Activated CD4-positive, alpha-beta memory T cell treated with anti-CD3 and anti-CD28 coated beads, Interleukin-2, amount 10 ng/mL, durations not matched to agents 7 days and 5 days (primary cell): Measurements from ENCODE around the gene C1QTNF5. TPM values are rescaled to one million over a fixed set of nuclear protein-coding genes. Genes with fewer than 3 reads are reported as not detected.
A peak's percentile ranks its signal among the peaks of the same experiment; 100 is the strongest.

Experiments
- CTCF ChIA-PET: fragments of 350-600 bp; sonication (Branson Sonifier 250); formaldehyde crosslinking; loops from one replicate; lab custom pipeline; 2021; ENCODE audit warnings: antibody characterized with exemption, inconsistent platforms; lab: Charles Lee
- POLR2A ChIA-PET: fragments of 350-600 bp; sonication (Branson Sonifier 250); formaldehyde crosslinking; loops from one replicate; lab custom pipeline; 2021; ENCODE audit warnings: antibody characterized with exemption; lab: Charles Lee
- DNase-seq: peaks from one replicate; pipeline ENCODE4 v3.0.0-alpha.2; 2020
- H3K27ac Mint-ChIP-seq: one replicate; pipeline ENCODE4 v1.8.0; 2021; ENCODE audit warnings: mild to moderate bottlenecking, mixed read lengths
- H3K27me3 Mint-ChIP-seq: one replicate; pipeline ENCODE4 v1.8.0; 2021; ENCODE audit warnings: mixed read lengths
- H3K36me3 Mint-ChIP-seq: one replicate; pipeline ENCODE4 v1.8.0; 2021; ENCODE audit warnings: low read depth, mixed read lengths
- H3K4me1 Mint-ChIP-seq: one replicate; pipeline ENCODE4 v1.8.0; 2021; ENCODE audit warnings: mixed read lengths
- H3K4me3 Mint-ChIP-seq: one replicate; pipeline ENCODE4 v1.8.0; 2021; ENCODE audit warnings: mild to moderate bottlenecking, mixed read lengths
- H3K9me3 Mint-ChIP-seq: one replicate; pipeline ENCODE4 v1.8.0; 2021; ENCODE audit warnings: mixed read lengths
- total RNA-seq, 2 experiments: library from RNA; stranded (reverse); gene quantifications; one replicate each; pipeline ENCODE4 v1.2.3, GENCODE V29; 2021

Gene C1QTNF5
- total RNA-seq, 2 experiments from 2014 or later, result not detected

DNA sequence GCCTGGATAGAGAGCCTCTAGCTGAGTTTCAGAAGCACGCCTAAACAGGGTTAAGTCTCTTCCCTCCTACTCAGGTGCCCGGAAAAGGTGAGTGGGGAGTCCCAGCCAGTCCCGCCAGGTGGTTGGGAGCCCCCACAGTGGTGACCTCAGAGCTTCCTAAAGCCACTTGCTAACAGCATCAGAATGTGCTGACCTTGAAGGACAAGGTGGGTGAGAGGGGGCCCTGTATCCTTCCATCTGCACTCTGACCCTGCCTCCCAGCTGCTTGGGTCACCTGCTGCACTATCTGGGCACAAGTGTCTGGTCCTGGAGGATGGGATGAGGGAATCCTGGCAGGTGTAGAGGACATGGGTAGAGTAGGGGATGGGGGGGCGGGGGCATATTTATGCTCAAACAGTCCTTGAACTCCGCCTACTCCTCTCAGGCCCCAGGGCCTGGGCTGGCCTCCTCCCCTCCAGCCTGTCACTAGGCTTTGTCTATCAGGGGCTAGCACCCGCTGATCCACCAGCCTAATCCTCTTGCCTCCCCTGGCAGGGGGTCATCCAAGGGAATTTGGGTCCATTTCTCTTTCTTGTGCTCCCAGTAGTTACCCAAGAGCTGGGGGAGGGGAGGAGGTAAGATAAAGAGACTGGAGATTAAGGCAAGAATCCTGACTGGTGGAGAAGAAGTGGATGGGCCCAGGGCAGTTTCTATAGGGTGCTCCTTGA is 37.4 kb upstream of the C1QTNF5 start:
- CTCF ChIA-PET, result interaction anchor here (7.1 to 11.3 kb wide), 2 partner anchors 21 to 22 kb away, joined by 78 to 115 read pairs; no protein-coding TSS in a partner anchor
- H3K27ac Mint-ChIP-seq, result no peak overlapping the region
- POLR2A ChIA-PET, result no interaction called here
- no peaks in the 10 kb centered on the region for H3K9me3 Mint-ChIP-seq
- H3K27me3 Mint-ChIP-seq, result peaks cover 5% of the 10 kb centered on the region
- H3K36me3 Mint-ChIP-seq, result no peaks in the 10 kb centered on the region
- H3K4me1 Mint-ChIP-seq, result peaks cover 9% of the 10 kb centered on the region
- H3K4me3 Mint-ChIP-seq, result no peak overlapping the region
- DNase-seq, result no peak

GRCh38 chr11:119377112-119377901 is 36.6 kb upstream of the C1QTNF5 start:
- CTCF ChIA-PET, result interaction anchor here (0.5 to 11.3 kb wide), 7 partner anchors 15 to 179 kb away, joined by 3 to 115 read pairs (median 5); no protein-coding TSS in a partner anchor
- Mint-ChIP-seq H3K4me1 (peaks cover 9% of the 10 kb centered on the region), H3K27me3 (peaks cover 5% of the 10 kb centered on the region), H3K36me3 (no peaks in the 10 kb centered on the region), H3K4me3 (no peak overlapping the region), H3K9me3 (no peaks in the 10 kb centered on the region), H3K27ac (no peak overlapping the region)
- POLR2A ChIA-PET, result no interaction called here
- DNase-seq, result peak; percentile 14

GRCh38 chr11:119376197-119376847 is 35.6 kb upstream of the C1QTNF5 start:
- ChIA-PET CTCF (interaction anchor here (0.9 to 11.3 kb wide), 6 partner anchors 14 to 99 kb away, joined by 3 to 115 read pairs (median 6); no protein-coding TSS in a partner anchor), POLR2A (interaction anchor here (0.8 to 1.7 kb wide), 2 partner anchors 15 to 38 kb away, joined by 3 to 4 read pairs; no protein-coding TSS in a partner anchor)
- Mint-ChIP-seq H3K4me3 (no peak overlapping the region), H3K36me3 (no peaks in the 10 kb centered on the region), H3K27me3 (peaks cover 2% of the 10 kb centered on the region), H3K27ac (no peak overlapping the region), H3K9me3 (no peaks in the 10 kb centered on the region), H3K4me1 (peaks cover 9% of the 10 kb centered on the region)
- peak; percentile 13 for DNase-seq

GRCh38 chr11:119375337-119376196 is 34.9 kb upstream of the C1QTNF5 start:
- Mint-ChIP-seq H3K36me3 (no peaks in the 10 kb centered on the region), H3K4me3 (no peak overlapping the region), H3K9me3 (no peaks in the 10 kb centered on the region), H3K27me3 (no peaks in the 10 kb centered on the region), H3K4me1 (peaks cover 12% of the 10 kb centered on the region), H3K27ac (no peak overlapping the region)
- no peak for DNase-seq
- ChIA-PET CTCF (interaction anchor here (1.2 to 11.3 kb wide), 5 partner anchors 8 to 99 kb away, joined by 3 to 115 read pairs (median 5); no protein-coding TSS in a partner anchor), POLR2A (interaction anchor here (0.8 to 1.7 kb wide), 3 partner anchors 14 to 38 kb away, joined by 3 to 4 read pairs (median 3); no protein-coding TSS in a partner anchor)

- no peaks in the 10 kb centered on the region for H3K27me3 Mint-ChIP-seq
- peaks cover 18% of the 10 kb centered on the region for H3K4me1 Mint-ChIP-seq
- CTCF ChIA-PET, result interaction anchor here (1.2 to 11.3 kb wide), 7 partner anchors 9 to 100 kb away, joined by 3 to 115 read pairs (median 7); no protein-coding TSS in a partner anchor
- H3K4me3 Mint-ChIP-seq, result no peak overlapping the region
- no peaks in the 10 kb centered on the region for H3K36me3 Mint-ChIP-seq
- no peak overlapping the region for H3K27ac Mint-ChIP-seq
- POLR2A ChIA-PET, result interaction anchor here (1.6 to 1.7 kb wide), 2 partner anchors 14 to 19 kb away, joined by 3 to 4 read pairs; no protein-coding TSS in a partner anchor
- no peaks in the 10 kb centered on the region for H3K9me3 Mint-ChIP-seq
- no peak for DNase-seq
Observed at GRCh38 chr11:119374632-119375336, 34.1 kb upstream of the C1QTNF5 start.

GRCh38 chr11:119373921-119374631 is 33.4 kb upstream of the C1QTNF5 start:
- Mint-ChIP-seq H3K4me1 (peaks cover 18% of the 10 kb centered on the region), H3K4me3 (no peak overlapping the region), H3K9me3 (no peaks in the 10 kb centered on the region), H3K27ac (no peak overlapping the region), H3K36me3 (no peaks in the 10 kb centered on the region), H3K27me3 (no peaks in the 10 kb centered on the region)
- ChIA-PET POLR2A (interaction anchor here (1.6 kb wide), 1 partner anchor 18 kb away, joined by 3 read pairs; no protein-coding TSS in a partner anchor), CTCF (interaction anchor here (1.1 to 11.3 kb wide), 8 partner anchors 8 to 100 kb away, joined by 3 to 115 read pairs (median 6); partner anchors contain the start of gene USP2)
- peak; percentile 49 for DNase-seq

DNA sequence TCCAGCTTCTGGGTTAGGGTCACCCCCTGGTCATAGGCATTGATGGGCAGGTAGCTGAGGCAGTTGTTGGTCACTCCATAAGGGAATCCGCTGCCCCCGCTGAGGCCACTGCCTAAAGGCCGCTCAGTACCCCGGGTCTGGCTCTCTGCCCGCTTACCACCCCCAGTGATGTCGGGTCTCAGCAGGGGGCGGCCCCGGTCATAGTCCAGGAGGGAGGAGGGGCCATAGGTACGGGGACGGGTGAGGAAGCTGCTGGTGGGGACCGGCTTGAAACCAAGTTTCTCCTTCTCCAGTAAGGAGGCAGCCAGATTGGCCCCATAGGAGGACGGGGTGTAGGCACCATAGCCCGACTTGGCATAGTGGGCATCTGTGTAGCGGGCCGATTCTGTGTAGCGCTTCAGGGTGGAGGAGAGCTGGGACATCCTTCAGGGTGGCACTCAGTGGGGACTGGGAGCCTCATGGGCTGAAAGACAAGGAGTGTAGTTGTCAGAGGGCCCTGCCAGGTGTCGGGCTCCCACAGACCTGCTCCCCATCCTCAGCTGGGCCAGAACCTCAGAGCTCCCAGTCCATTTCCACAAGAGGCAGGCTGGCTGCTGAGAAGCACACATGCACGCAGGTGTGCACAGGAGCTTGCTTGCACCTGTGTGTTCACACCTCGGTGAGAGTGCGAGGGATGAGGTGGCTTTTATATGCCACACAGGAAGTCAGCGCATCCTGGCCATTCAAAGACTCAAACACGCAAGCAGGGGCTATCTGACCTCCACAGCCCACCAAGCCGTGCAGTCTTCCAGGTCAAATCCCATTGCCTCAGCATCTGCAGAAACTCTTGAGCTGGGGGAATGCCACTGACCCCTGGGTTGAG is 32.6 kb upstream of the C1QTNF5 start:
- ChIA-PET POLR2A (no interaction called here), CTCF (interaction anchor here (1.1 to 11.3 kb wide), 7 partner anchors 8 to 101 kb away, joined by 3 to 115 read pairs (median 7); partner anchors contain the start of gene USP2)
- Mint-ChIP-seq H3K36me3 (no peaks in the 10 kb centered on the region), H3K9me3 (no peaks in the 10 kb centered on the region), H3K27me3 (no peaks in the 10 kb centered on the region), H3K4me3 (no peak overlapping the region), H3K4me1 (peaks cover 18% of the 10 kb centered on the region), H3K27ac (no peak overlapping the region)
- no peak for DNase-seq

- H3K27ac Mint-ChIP-seq, result no peak overlapping the region
Observed at GRCh38 chr11:119372260-119373058, 31.8 kb upstream of the C1QTNF5 start.

DNA sequence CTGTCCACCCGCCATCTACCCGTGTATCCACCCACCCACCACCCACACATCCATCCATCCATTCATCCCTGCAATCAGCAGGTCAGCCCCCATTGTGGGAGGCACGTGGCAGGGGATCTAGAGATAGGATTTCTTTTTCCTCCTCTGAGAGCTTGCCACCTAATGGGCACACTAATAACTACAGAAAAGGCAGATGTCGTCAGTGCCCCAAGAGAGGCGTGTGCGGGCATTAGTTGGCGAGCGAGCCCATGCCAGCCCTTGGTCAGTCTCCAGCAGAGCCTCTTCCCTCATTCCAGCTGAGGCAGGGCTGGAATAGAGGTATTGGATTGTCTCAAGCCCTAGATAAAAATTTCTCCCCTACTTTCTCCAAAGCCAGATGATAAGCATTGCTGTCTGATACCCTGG is 31.1 kb upstream of the C1QTNF5 start:
- DNase-seq, result no peak
- peaks cover 18% of the 10 kb centered on the region for H3K4me1 Mint-ChIP-seq
- H3K36me3 Mint-ChIP-seq, result no peaks in the 10 kb centered on the region
- CTCF ChIA-PET, result interaction anchor here (0.5 to 11.3 kb wide), 4 partner anchors 9 to 103 kb away, joined by 3 to 115 read pairs (median 6); partner anchors contain the start of gene USP2
- H3K27ac Mint-ChIP-seq, result no peak overlapping the region
- H3K27me3 Mint-ChIP-seq, result peaks cover 7% of the 10 kb centered on the region
- no peaks in the 10 kb centered on the region for H3K9me3 Mint-ChIP-seq
- H3K4me3 Mint-ChIP-seq, result no peak overlapping the region
- POLR2A ChIA-PET, result no interaction called here

More at GRCh38 chr11:119372260-119373058, 31.8 kb upstream of the C1QTNF5 start:
- H3K9me3 Mint-ChIP-seq, result no peaks in the 10 kb centered on the region
- peaks cover 2% of the 10 kb centered on the region for H3K27me3 Mint-ChIP-seq
- peaks cover 18% of the 10 kb centered on the region for H3K4me1 Mint-ChIP-seq
- no peak for DNase-seq
- H3K4me3 Mint-ChIP-seq, result no peak overlapping the region
- POLR2A ChIA-PET, result no interaction called here
- CTCF ChIA-PET, result interaction anchor here (0.5 to 11.3 kb wide), 5 partner anchors 8 to 34 kb away, joined by 3 to 115 read pairs (median 8); partner anchors contain the start of gene USP2
- no peaks in the 10 kb centered on the region for H3K36me3 Mint-ChIP-seq
